T-cell (primary cell): ENCODE results near the gene BZW2. TPM values are rescaled to one million over a fixed set of nuclear protein-coding genes. Genes with fewer than 3 reads are reported as not detected.

ENCODE experiments used
- ATAC-seq, 4 experiments: fragments of 200-7000 bp in 3 of 4; fragments of 150-1000 bp in 1 of 4; cut with Tn5 transposase; replicated peaks in 1 of 4; 1 replicate in 3 of 4; 2 replicates in 1 of 4; pipeline ENCODE4 v1.10.0; 2021; ENCODE audit warnings: moderate library complexity in 3 of 4, mild to moderate bottlenecking in 2 of 4, moderate number of reproducible peaks in 1 of 4
- CTCF ChIA-PET, 2 donors: fragments of 300-600 bp; sonication (Branson Sonifier 250); formaldehyde crosslinking; loops; one replicate each; lab custom pipeline; 2022; ENCODE audit warnings: antibody characterized with exemption in 2 of 2; lab: Charles Lee
- POLR2A ChIA-PET, 2 donors: fragments of 300-600 bp; sonication (Branson Sonifier 250); formaldehyde crosslinking; loops; one replicate each; lab custom pipeline; 2022; ENCODE audit warnings: antibody characterized with exemption in 2 of 2; lab: Charles Lee
- DNase-seq, 35 experiments: peaks; one replicate each; pipeline versions ENCODE4 v3.0.0 to v3.0.0-alpha.2; 2013 to 2023
- H3K27ac ChIP-seq: one replicate; pipeline ENCODE4 v1.5.1; 2013; ENCODE audit warnings: low read length
- H3K27me3 ChIP-seq, 2 experiments: replicated peaks in 1 of 2; 1 replicate in 1 of 2; 2 replicates in 1 of 2; pipeline versions ENCODE4 v1.6.1 to v1.7.0; 2013; ENCODE audit warnings: low read length in 1 of 2, mixed read lengths in 1 of 2; ENCODE audit not compliant: control insufficient read depth in 2 of 2, insufficient read depth in 2 of 2; ENCODE audit errors: extremely low read depth in 1 of 2
- H3K36me3 ChIP-seq, 2 donors: 1 replicate in 1 of 2; 2 replicates in 1 of 2; pipeline versions ENCODE4 v1.6.1 to v1.7.0; 2013; ENCODE audit warnings: low read length in 1 of 2; ENCODE audit not compliant: control insufficient read depth in 2 of 2, insufficient read depth in 1 of 2; ENCODE audit errors: extremely low read depth in 1 of 2
- H3K4me1 ChIP-seq, 2 experiments: 1 replicate in 1 of 2; 2 replicates in 1 of 2; pipeline versions ENCODE4 v1.6.1 to v1.7.0; 2013; ENCODE audit warnings: low read length in 2 of 2, mixed read lengths in 1 of 2; ENCODE audit not compliant: insufficient read depth in 2 of 2, control insufficient read depth in 1 of 2; ENCODE audit errors: extremely low read depth in 1 of 2
- H3K4me3 ChIP-seq, 2 donors: 1 replicate in 1 of 2; 2 replicates in 1 of 2; pipeline versions ENCODE4 v1.5.1 to v1.7.0; 2013; ENCODE audit warnings: mild to moderate bottlenecking in 2 of 2, low read length in 1 of 2, moderate library complexity in 1 of 2; ENCODE audit not compliant: control insufficient read depth in 1 of 2; ENCODE audit errors: extremely low read depth in 1 of 2
- H3K9me3 ChIP-seq: 2 replicates; pipeline ENCODE4 v1.7.0; 2013
- H3K27ac Mint-ChIP-seq, 2 donors: one replicate each; pipeline ENCODE4 v1.8.0; 2020 to 2021; ENCODE audit warnings: mild to moderate bottlenecking in 2 of 2, mixed read lengths in 2 of 2
- H3K27me3 Mint-ChIP-seq, 2 donors: one replicate each; pipeline ENCODE4 v1.8.0; 2021 to 2022; ENCODE audit warnings: mixed read lengths in 2 of 2
- H3K36me3 Mint-ChIP-seq: one replicate; pipeline ENCODE4 v1.8.0; 2021; ENCODE audit warnings: mixed read lengths
- H3K4me1 Mint-ChIP-seq, 3 donors: one replicate each; pipeline ENCODE4 v1.8.0; 2020 to 2022; ENCODE audit warnings: mixed read lengths in 3 of 3, mild to moderate bottlenecking in 1 of 3
- H3K4me3 Mint-ChIP-seq, 3 donors: one replicate each; pipeline ENCODE4 v1.8.0; 2020 to 2022; ENCODE audit warnings: mild to moderate bottlenecking in 3 of 3, mixed read lengths in 3 of 3, moderate library complexity in 3 of 3
- H3K9me3 Mint-ChIP-seq, 3 donors: one replicate each; pipeline ENCODE4 v1.8.0; 2020 to 2022; ENCODE audit warnings: mixed read lengths in 3 of 3
- WGBS: methylation state at CpG from one replicate; pipeline ENCODE4 v1.1.5; 2013; ENCODE audit warnings: missing lambda C conversion rate; ENCODE audit not compliant: insufficient coverage; 5-methylcytosine and 5-hydroxymethylcytosine counted together
- total RNA-seq, 35 experiments: library from RNA in 6 of 35; stranded (reverse) in 6 of 35; fragments of 120-200 nt in 1 of 35; gene quantifications; one replicate each; pipeline versions ENCODE4 v1.2.1 to v1.2.4 and lab custom pipeline; 2013 to 2026

Gene BZW2
- total RNA-seq, 5 donors from 2014 or later (not counting 1 experiment from before 2014, with no cell fraction given), result 22.1 to 35.1 (median 30.2) TPM

DNA sequence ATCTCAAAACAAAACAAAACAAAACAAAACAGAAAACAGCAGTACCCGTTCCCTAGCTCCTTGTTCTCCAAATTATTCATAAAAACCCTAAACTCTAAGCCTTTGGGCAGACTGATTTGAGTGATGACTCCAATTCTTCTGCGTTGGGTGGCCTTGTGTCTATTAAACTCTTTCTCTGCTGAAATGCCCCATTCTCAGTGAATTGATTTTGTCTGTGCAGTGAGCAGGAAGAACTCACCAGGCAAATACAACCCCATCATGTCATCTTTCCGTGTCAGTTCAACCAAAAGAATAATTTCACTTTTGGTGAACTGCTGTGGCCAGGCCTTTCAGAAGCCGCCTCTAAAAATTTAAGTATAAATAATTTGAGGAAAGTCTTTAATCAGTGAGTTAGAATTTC, 89.0 kb downstream of the BZW2 start:
- H3K4me1 Mint-ChIP-seq, result peaks cover 0 to 9% (median 2%) of the 10 kb centered on the region in 3 donors
- H3K27ac Mint-ChIP-seq, result no peak overlapping the region
- no peaks in the 10 kb centered on the region for H3K9me3 ChIP-seq
- ATAC-seq, result no peak
- no peak for DNase-seq
- no peaks in the 10 kb centered on the region for H3K36me3 Mint-ChIP-seq
- H3K27me3 ChIP-seq, result no peaks in the 10 kb centered on the region
- H3K27me3 Mint-ChIP-seq, result no peaks in the 10 kb centered on the region
- H3K36me3 ChIP-seq, result no peaks in the 10 kb centered on the region
- H3K27ac ChIP-seq, result no peak overlapping the region
- peak overlapping the region in 1 of 3 donors; percentile 56 for H3K4me3 Mint-ChIP-seq
- H3K4me1 ChIP-seq, result no peaks in the 10 kb centered on the region
- ChIA-PET CTCF (no interaction called here), POLR2A (no interaction called here)
- WGBS, result 60% methylated on average over 1 of the region's 4 CpGs
- H3K9me3 Mint-ChIP-seq, result no peaks in the 10 kb centered on the region
- H3K4me3 ChIP-seq, result no peak overlapping the region

DNA sequence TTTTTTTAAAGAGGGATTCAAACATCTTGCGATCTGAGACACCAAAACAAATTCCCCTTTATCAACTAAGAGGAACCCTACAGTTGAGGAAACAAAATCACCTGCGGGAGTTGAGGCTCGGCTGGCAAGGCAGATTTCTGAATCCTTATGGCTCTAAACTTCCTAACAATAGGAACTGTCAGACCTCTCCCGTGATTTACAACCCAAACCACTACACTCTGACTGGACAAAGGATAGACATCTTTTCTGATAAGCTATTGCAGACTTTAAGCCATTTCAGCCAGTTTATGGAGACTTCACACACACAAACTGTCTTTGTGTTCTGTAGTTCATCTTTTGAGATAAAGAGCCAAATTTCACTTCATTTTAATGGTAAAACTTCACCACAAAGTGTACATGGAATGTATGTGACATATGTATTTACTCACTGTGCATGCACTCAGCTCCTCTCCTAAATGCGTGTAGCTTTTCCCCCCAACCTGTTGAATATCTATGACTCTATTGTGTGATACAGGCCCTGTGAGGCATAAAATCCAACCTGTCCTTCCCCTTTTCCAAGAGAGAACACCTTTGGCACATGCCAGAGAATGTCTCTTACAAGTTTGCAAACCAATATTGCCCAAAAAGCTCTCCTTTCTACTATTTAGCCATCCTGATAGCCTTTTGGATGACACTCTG, 92.2 kb downstream of the BZW2 start:
- Histone ChIP-seq H3K4me3 (no peak overlapping the region), H3K27ac (no peak overlapping the region), H3K27me3 (no peaks in the 10 kb centered on the region), H3K36me3 (no peaks in the 10 kb centered on the region), H3K9me3 (no peaks in the 10 kb centered on the region), H3K4me1 (no peaks in the 10 kb centered on the region)
- CTCF ChIA-PET, result no interaction called here
- WGBS, result 100% methylated on average over 1 of the region's 5 CpGs
- POLR2A ChIA-PET, result no interaction called here
- Mint-ChIP-seq H3K36me3 (no peaks in the 10 kb centered on the region), H3K27me3 (no peaks in the 10 kb centered on the region), H3K27ac (no peak overlapping the region), H3K4me3 (no peak overlapping the region), H3K9me3 (no peaks in the 10 kb centered on the region), H3K4me1 (peaks cover 0 to 9% (median 2%) of the 10 kb centered on the region in 3 donors)
- no peak for DNase-seq
- no peak for ATAC-seq

GRCh38 chr7:16739863-16740622, 94.1 kb downstream of the BZW2 start:
- POLR2A ChIA-PET, result interaction anchor here in 1 of 2 donors (0.7 kb wide), 1 partner anchor 65 kb away, joined by 3 read pairs; no protein-coding TSS in a partner anchor
- Histone ChIP-seq H3K9me3 (no peaks in the 10 kb centered on the region), H3K36me3 (no peaks in the 10 kb centered on the region), H3K27ac (no peak overlapping the region), H3K4me3 (no peak overlapping the region), H3K4me1 (no peaks in the 10 kb centered on the region), H3K27me3 (no peaks in the 10 kb centered on the region)
- no peaks in the 10 kb centered on the region for H3K27me3 Mint-ChIP-seq
- H3K9me3 Mint-ChIP-seq, result no peaks in the 10 kb centered on the region
- CTCF ChIA-PET, result no interaction called here
- H3K4me1 Mint-ChIP-seq, result peaks cover 0 to 5% (median 0%) of the 10 kb centered on the region in 3 donors
- no peak for ATAC-seq
- no peak overlapping the region for H3K4me3 Mint-ChIP-seq
- no peak overlapping the region for H3K27ac Mint-ChIP-seq
- no peak for DNase-seq
- H3K36me3 Mint-ChIP-seq, result no peaks in the 10 kb centered on the region
- 100% methylated on average over 1 of the region's 6 CpGs for WGBS

GRCh38 chr7:16740623-16740953, 94.6 kb downstream of the BZW2 start:
- no peaks in the 10 kb centered on the region for H3K4me1 ChIP-seq
- no peak overlapping the region for H3K4me3 ChIP-seq
- ATAC-seq, result no peak
- H3K27me3 ChIP-seq, result no peaks in the 10 kb centered on the region
- Mint-ChIP-seq H3K36me3 (no peaks in the 10 kb centered on the region), H3K4me1 (peaks cover 0 to under 1% (median 0%) of the 10 kb centered on the region in 3 donors), H3K27ac (no peak overlapping the region), H3K9me3 (no peaks in the 10 kb centered on the region), H3K4me3 (no peak overlapping the region), H3K27me3 (no peaks in the 10 kb centered on the region)
- H3K27ac ChIP-seq, result no peak overlapping the region
- DNase-seq, result no peak
- H3K9me3 ChIP-seq, result no peaks in the 10 kb centered on the region
- POLR2A ChIA-PET, result no interaction called here
- CTCF ChIA-PET, result no interaction called here
- WGBS, result 100% methylated on average over 2 of the region's 3 CpGs
- no peaks in the 10 kb centered on the region for H3K36me3 ChIP-seq

DNA sequence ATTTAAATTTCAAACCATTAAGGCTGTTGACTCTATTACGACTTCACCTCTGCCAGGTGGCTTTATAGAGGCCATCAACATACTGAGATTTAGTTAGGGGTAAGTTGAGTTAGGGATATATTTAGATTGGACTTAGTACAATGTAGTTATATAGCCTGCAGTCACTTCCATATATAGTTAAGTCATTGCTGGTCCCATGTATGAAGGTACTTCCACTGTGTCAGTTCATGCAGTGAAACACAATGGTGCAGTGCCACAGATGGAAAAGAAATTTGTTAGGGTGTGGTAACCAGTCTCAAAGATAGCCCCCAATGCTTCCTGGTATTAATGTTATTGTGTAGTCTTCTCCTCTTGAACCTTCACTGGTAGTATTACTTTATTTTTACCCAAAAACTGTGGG, 95.0 kb downstream of the BZW2 start:
- ATAC-seq, result no peak
- H3K9me3 Mint-ChIP-seq, result no peaks in the 10 kb centered on the region
- no peaks in the 10 kb centered on the region for H3K36me3 Mint-ChIP-seq
- Histone ChIP-seq H3K4me3 (no peak overlapping the region), H3K27me3 (no peaks in the 10 kb centered on the region), H3K36me3 (no peaks in the 10 kb centered on the region), H3K4me1 (no peaks in the 10 kb centered on the region), H3K27ac (no peak overlapping the region), H3K9me3 (no peaks in the 10 kb centered on the region)
- no peak overlapping the region for H3K4me3 Mint-ChIP-seq
- ChIA-PET POLR2A (no interaction called here), CTCF (no interaction called here)
- H3K27me3 Mint-ChIP-seq, result no peaks in the 10 kb centered on the region
- no peak overlapping the region for H3K27ac Mint-ChIP-seq
- no CpG with 5 or more reads among the region's 1 CpG for WGBS
- DNase-seq, result no peak
- no peaks in the 10 kb centered on the region for H3K4me1 Mint-ChIP-seq

GRCh38 chr7:16741676-16742075, 95.7 kb downstream of the BZW2 start:
- H3K27me3 ChIP-seq, result peaks cover 0 to 2% of the 10 kb centered on the region in 2 experiments
- CTCF ChIA-PET, result no interaction called here
- no peaks in the 10 kb centered on the region for H3K9me3 ChIP-seq
- ATAC-seq (no peak), DNase-seq (no peak)
- H3K36me3 ChIP-seq, result no peaks in the 10 kb centered on the region
- POLR2A ChIA-PET, result no interaction called here
- no peak overlapping the region for H3K27ac ChIP-seq
- Mint-ChIP-seq H3K4me1 (no peaks in the 10 kb centered on the region), H3K4me3 (no peak overlapping the region), H3K36me3 (no peaks in the 10 kb centered on the region), H3K9me3 (no peaks in the 10 kb centered on the region), H3K27ac (no peak overlapping the region), H3K27me3 (no peaks in the 10 kb centered on the region)
- no peaks in the 10 kb centered on the region for H3K4me1 ChIP-seq
- H3K4me3 ChIP-seq, result no peak overlapping the region
- WGBS, result no CpG with 5 or more reads among the region's 1 CpG
